Gastroesophageal sphincter (tissue), 4 donors: Measurements from ENCODE around the gene C6orf47. TPM values are rescaled to one million over a fixed set of nuclear protein-coding genes. Genes with fewer than 3 reads are reported as not detected.
A peak's percentile ranks its signal among the peaks of the same experiment; 100 is the strongest.

Experiments used
- ATAC-seq: fragments of 150-250 bp; one replicate; pipeline ENCODE4 v1.9.1; 2016; ENCODE audit warnings: mild to moderate bottlenecking, moderate library complexity
- H3K27ac ChIP-seq, 4 donors: fragments of 200-600 bp; sonication (generic) in 3 of 4; 1 replicate in 3 of 4; 2 replicates in 1 of 4; pipeline ENCODE4 v1.5.1; 2016 to 2019
- H3K27me3 ChIP-seq: fragments of 200-600 bp; sonication (generic); one replicate; pipeline ENCODE4 v1.5.1; 2019
- H3K36me3 ChIP-seq, 2 donors: fragments of 200-600 bp; sonication (generic); one replicate each; pipeline ENCODE4 v1.5.1; 2019; ENCODE audit warnings: control low read depth in 1 of 2
- H3K4me1 ChIP-seq, 3 donors: fragments of 200-600 bp; sonication (generic); 1 replicate in 2 of 3; 2 replicates in 1 of 3; pipeline ENCODE4 v1.5.1; 2016 to 2019; ENCODE audit warnings: control low read depth in 2 of 3
- H3K4me3 ChIP-seq, 2 donors: fragments of 200-600 bp; sonication (generic); one replicate each; pipeline ENCODE4 v1.5.1; 2019; ENCODE audit warnings: mild to moderate bottlenecking in 1 of 2, moderate library complexity in 1 of 2
- H3K9me3 ChIP-seq, 3 donors: fragments of 200-600 bp; sonication (generic); one replicate each; pipeline ENCODE4 v1.5.1; 2017 to 2019; ENCODE audit warnings: control low read depth in 2 of 3
- EP300 ChIP-seq: sonication (generic); formaldehyde crosslinking; IDR thresholded peaks from one replicate; pipeline ENCODE4 v1.6.1; 2017; ENCODE audit warnings: antibody characterized with exemption, mild to moderate bottlenecking
- POLR2A ChIP-seq, 2 donors: fragments of 450-650 bp; IDR thresholded peaks; one replicate each; pipeline ENCODE4 v1.6.1; 2017; ENCODE audit warnings: antibody characterized with exemption in 2 of 2, mild to moderate bottlenecking in 2 of 2, moderate library complexity in 1 of 2
- POLR2AphosphoS5 ChIP-seq: sonication (generic); formaldehyde crosslinking; IDR thresholded peaks from one replicate; pipeline ENCODE4 v1.6.1; 2017; ENCODE audit warnings: antibody characterized with exemption
- WGBS, 2 donors: methylation state at CpG; one replicate each; pipeline ENCODE4 v1.1.5; 2018; ENCODE audit warnings: low coverage in 1 of 2; 5-methylcytosine and 5-hydroxymethylcytosine counted together
- total RNA-seq, 4 donors: library from RNA; depleted of rRNA; stranded (reverse); fragments of >200 nt; gene quantifications; one replicate each; pipeline ENCODE4 v1.1.0, GENCODE V29; 2016
- TF ChIP-seq, protein P1 (sequence below), 4 experiments: fragments of 200-600 bp in 2 of 4; fragments of 450-650 bp in 2 of 4; sonication (generic) in 1 of 4; IDR thresholded peaks; one replicate each; pipeline ENCODE4 v1.5.1; 2017 to 2019; ENCODE audit warnings: antibody characterized with exemption in 4 of 4, mild to moderate bottlenecking in 2 of 4, moderate library complexity in 2 of 4

The C6orf47 gene
- total RNA-seq, 4 donors from 2014 or later = 30.0 to 40.0 (median 36.1) TPM

DNA sequence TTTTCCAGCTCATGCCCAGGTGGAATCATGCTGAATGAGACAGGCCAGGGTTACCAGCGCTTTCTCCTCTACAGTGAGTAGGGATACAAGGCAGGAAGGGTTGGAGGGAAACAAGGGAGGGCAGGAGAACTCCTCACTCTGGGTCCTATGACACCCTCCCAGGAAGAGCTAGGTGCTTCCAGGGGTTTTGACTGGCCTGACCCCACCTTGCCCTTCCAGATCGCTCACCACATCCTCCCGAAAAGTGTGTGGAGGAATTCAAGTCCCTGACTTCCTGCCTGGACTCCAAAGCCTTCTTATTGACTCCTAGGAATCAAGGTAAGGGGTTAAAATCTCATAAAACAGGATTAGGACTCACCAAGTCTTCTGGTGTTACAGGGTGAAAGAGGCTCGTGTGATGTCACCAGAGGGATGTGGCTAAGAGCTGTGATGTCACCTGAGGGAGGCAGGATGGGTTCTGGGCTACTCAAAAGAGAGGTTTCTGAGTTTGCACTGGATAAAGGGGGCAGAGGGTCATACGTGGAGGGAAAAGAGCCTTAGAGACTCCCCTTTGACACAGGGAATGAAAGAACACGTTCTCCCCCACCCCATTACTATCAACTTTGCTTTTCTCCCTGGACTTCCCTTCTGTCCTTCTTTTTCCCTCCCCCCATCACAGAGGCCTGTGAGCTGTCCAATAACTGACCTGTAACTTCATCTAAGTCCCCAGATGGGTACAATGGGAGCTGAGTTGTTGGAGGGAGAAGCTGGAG, 3.0 kb downstream of the C6orf47 start:
- no peak for ATAC-seq
- Histone ChIP-seq H3K4me3 (no peak overlapping the region), H3K27ac (peak overlapping the region in 3 of 4 donors; percentile 1 to 88 (median 10)), H3K9me3 (no peaks in the 10 kb centered on the region), H3K36me3 (peaks cover 0 to 44% of the 10 kb centered on the region in 2 donors), H3K27me3 (no peaks in the 10 kb centered on the region), H3K4me1 (peaks cover 8 to 80% (median 28%) of the 10 kb centered on the region in 3 donors)
- TF ChIP-seq POLR2A (IDR thresholded peaks at IDR 0.05) (no peak), POLR2AphosphoS5 (no peak), EP300 (no peak)
- TF ChIP-seq, protein P1, sequence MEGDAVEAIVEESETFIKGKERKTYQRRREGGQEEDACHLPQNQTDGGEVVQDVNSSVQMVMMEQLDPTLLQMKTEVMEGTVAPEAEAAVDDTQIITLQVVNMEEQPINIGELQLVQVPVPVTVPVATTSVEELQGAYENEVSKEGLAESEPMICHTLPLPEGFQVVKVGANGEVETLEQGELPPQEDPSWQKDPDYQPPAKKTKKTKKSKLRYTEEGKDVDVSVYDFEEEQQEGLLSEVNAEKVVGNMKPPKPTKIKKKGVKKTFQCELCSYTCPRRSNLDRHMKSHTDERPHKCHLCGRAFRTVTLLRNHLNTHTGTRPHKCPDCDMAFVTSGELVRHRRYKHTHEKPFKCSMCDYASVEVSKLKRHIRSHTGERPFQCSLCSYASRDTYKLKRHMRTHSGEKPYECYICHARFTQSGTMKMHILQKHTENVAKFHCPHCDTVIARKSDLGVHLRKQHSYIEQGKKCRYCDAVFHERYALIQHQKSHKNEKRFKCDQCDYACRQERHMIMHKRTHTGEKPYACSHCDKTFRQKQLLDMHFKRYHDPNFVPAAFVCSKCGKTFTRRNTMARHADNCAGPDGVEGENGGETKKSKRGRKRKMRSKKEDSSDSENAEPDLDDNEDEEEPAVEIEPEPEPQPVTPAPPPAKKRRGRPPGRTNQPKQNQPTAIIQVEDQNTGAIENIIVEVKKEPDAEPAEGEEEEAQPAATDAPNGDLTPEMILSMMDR (IDR thresholded peaks at IDR 0.05) = no peak
- WGBS, 2 donors = 36 to 72% methylated on average over 3 to 4 of the region's 6 CpGs

DNA sequence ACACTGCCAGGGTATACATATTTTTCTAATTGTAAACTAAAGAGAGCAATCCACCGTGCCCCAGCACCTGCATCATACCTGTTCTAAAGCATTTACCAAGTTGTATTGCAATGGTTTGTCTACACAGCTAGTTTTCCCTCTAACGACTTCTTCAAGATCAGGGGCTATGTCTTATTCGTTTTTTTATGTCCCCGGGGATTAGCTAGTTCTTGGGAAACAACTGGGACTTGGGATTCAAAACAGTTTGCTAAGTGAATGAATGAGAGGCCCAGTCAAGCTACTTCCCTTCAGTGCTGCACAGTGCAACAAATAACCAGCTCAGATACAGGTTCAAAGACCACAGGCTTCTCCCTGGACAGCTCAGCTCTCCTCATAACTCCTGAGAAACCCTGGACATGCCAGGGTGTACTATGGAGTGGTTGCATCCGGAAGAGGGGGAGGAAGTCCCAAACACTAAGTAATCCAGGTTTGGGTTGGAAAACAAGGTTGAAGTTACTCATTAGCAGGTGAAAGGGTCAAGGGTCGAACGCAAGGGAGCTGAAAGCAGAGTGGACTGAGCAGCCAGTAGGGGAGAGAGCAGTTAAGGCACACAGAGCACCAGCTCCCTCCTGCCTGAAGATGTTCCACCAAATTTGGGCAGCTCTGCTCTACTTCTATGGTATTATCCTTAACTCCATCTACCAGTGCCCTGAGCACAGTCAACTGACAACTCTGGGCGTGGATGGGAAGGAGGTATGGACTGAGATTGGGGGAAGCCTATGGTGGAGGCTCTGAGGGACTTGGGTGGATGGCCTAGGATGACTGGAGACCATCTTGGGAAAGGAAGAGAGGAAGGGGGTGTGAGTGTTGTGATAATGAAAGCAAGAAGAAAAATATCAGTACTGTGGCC, 5.0 kb downstream of the C6orf47 start, which contains the start of gene APOM:
Gene APOM, plus strand, starts transcription at position 546 of the 889 bp plus-strand sequence. Its CDS starts 73 bp downstream, at position 619.
- Histone ChIP-seq H3K27ac (no peak within 1 kb of the TSS), H3K4me1 (peaks cover 8 to 74% (median 35%) of the 10 kb centered on the region in 3 donors), H3K36me3 (peaks cover 0 to 38% of the 10 kb centered on the region in 2 donors), H3K4me3 (no peak within 1 kb of the TSS), H3K9me3 (no peaks in the 10 kb centered on the region), H3K27me3 (no peaks in the 10 kb centered on the region)
- no peak for ATAC-seq
- TF ChIP-seq POLR2AphosphoS5 = no peak
- TF ChIP-seq, protein P1 (IDR thresholded peaks at IDR 0.05) = no peak
- no peak for TF ChIP-seq POLR2A (IDR thresholded peaks at IDR 0.05)
- TF ChIP-seq EP300 = no peak
- 74 to 75% methylated on average over 5 to 6 of the region's 8 CpGs for WGBS, 2 donors

DNA sequence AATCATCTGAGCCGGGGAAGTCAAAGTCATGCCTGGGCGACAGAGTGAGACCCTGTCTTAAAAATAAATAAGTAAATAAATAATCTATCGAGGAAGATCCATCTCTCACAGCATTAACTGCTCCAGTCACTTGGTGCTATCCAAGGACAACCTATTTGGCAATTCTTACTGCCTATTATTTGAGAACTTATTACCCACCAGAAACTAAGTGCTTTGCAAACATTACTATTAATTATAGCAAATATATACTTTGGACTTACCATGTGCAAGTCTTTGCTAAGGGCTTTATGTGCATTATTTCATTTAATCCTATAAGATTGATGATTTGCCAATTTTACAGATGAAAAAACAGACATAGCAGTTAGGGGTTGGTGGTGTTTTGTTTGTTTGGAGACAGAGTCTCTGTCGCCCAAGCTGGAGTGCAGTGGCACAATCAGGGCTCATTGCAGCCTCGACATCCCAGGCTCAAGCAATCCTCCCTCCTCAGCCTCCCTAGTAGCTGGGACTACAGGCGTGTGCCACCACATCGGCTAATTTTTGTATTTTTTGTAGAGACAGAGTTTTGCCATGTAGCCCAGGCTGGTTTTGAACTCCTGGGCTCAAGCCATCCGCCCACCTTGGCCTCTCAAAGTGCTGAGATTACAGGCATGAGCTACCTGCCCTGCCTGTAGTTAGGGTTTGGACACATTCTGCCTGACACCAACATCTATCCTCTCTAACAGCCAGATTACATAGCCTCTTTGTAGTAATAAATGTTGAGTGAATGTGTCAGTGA, 5.8 kb downstream of the C6orf47 start:
- H3K4me3 ChIP-seq = no peak overlapping the region
- peaks cover 0 to 42% of the 10 kb centered on the region in 2 donors for H3K36me3 ChIP-seq
- peaks cover 8 to 78% (median 35%) of the 10 kb centered on the region in 3 donors for H3K4me1 ChIP-seq
- H3K27me3 ChIP-seq = no peaks in the 10 kb centered on the region
- TF ChIP-seq EP300 (no peak), POLR2A (IDR thresholded peaks at IDR 0.05) (no peak), POLR2AphosphoS5 (no peak)
- TF ChIP-seq, protein P1 (IDR thresholded peaks at IDR 0.05) = no peak
- WGBS, 2 donors = 90 to 92% methylated on average over 7 of the region's 8 CpGs
- ATAC-seq = no peak
- H3K27ac ChIP-seq = no peak overlapping the region
- no peaks in the 10 kb centered on the region for H3K9me3 ChIP-seq

DNA sequence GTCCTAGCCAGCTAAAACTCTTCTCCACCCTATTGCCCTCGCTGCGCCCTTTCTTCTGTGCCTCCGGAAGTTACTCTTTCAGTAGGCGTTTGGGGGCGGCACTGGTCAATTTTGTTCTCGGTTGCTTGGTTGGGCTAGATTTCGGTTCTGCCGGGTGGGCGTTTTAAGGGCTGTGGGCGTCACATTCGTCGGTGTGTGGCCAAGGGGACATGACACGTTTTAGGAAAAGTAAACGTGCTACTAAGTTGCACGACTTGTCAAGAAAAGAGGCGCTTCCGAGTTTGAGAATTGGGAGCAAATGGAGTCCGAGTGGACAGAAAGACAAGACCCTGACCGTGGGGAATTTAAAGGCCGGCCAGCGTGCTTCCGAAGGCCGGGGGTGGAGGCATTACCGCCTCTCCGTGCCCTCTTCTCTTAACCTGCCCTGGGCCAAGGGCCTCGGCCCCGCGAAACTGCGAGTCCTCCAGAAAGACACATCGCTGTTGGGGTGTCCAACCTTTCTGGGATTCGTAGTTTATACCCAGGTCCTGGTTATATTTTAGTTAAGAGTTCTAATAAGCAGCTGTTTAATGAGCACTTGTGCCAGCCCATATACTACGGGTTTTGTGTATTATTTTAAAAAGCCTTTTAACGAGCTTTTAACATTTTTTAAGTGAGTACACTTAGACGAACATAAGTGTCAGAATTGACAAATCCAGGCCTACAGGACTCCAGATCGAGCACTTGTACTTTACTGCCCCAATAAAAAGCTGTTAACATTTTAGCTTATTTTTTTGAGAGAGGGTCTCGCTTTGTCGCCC, 7.5 kb downstream of the C6orf47 start:
- H3K9me3 ChIP-seq = no peaks in the 10 kb centered on the region
- 11 to 12% methylated on average over 25 to 27 of the region's 37 CpGs for WGBS, 2 donors
- H3K27ac ChIP-seq = peak overlapping the region; percentile 84 to 99 (median 97)
- H3K4me3 ChIP-seq = peak overlapping the region; percentile 52 to 83
- H3K27me3 ChIP-seq = no peaks in the 10 kb centered on the region
- peaks cover 0 to 71% (median 18%) of the 10 kb centered on the region in 3 donors for H3K4me1 ChIP-seq
- ATAC-seq = peak; percentile 80
- H3K36me3 ChIP-seq = peaks cover 0 to 54% of the 10 kb centered on the region in 2 donors
- TF ChIP-seq EP300 = no peak
- TF ChIP-seq, protein P1 (IDR thresholded peaks at IDR 0.05) = peak in 1 of 4 experiments; percentile 25
- TF ChIP-seq POLR2A (IDR thresholded peaks at IDR 0.05) = no peak
